GM19240 (cell line): ENCODE data around the gene PERM1.
A peak's percentile ranks its signal among the peaks of the same experiment; 100 is the strongest.
"Not testable (repeated sequence)": the region's sequence is repeated elsewhere in the genome, so short reads cannot be mapped to it uniquely, and the experiment has no call there.

Source experiments
- DNase-seq: peaks from one replicate; pipeline ENCODE4 v3.0.0; 2011; ENCODE audit warnings: low spot score; ENCODE audit not compliant: insufficient read length

PERM1 gene

GRCh38 chr1:979744-980072 is 2.2 kb downstream of the PERM1 start:
- DNase-seq = no peak

GRCh38 chr1:978835-979743 is 2.8 kb downstream of the PERM1 start:
- DNase-seq = no peak

- no peak for DNase-seq
These were observed 3.6 kb downstream of the PERM1 start for GRCh38 chr1:978069-978834.

- not testable (repeated sequence) for DNase-seq
These were observed 5.1 kb downstream of the PERM1 start for GRCh38 chr1:976791-977190.

GRCh38 chr1:975896-976683 is 5.8 kb downstream of the PERM1 start:
- peak; percentile 95 for DNase-seq

- DNase-seq = no peak
These were observed 6.5 kb downstream of the PERM1 start for GRCh38 chr1:975365-975764.

- no peak for DNase-seq
These were observed 7.1 kb downstream of the PERM1 start for GRCh38 chr1:974687-975328.

GRCh38 chr1:974293-974640 is 7.6 kb downstream of the PERM1 start:
- no peak for DNase-seq

GRCh38 chr1:973459-974292 is 8.2 kb downstream of the PERM1 start:
- no peak for DNase-seq

- no peak for DNase-seq
These were observed 9.0 kb downstream of the PERM1 start for GRCh38 chr1:972726-973458.

- DNase-seq = no peak
These were observed 10.0 kb downstream of the PERM1 start for GRCh38 chr1:971751-972506.

GRCh38 chr1:970973-971730 is 10.7 kb downstream of the PERM1 start:
- no peak for DNase-seq

GRCh38 chr1:970242-970972 is 11.5 kb downstream of the PERM1 start:
- no peak for DNase-seq

GRCh38 chr1:969260-969855 is 12.5 kb downstream of the PERM1 start:
- DNase-seq = no peak

- DNase-seq = no peak
These were observed 14.2 kb downstream of the PERM1 start for GRCh38 chr1:967466-968343.

- DNase-seq = peak; percentile 94
These were observed 15.1 kb downstream of the PERM1 start for GRCh38 chr1:966704-967300.
